ENCODE data around the gene RBM18. TPM values are rescaled to one million over a fixed set of nuclear protein-coding genes. Genes with fewer than 3 reads are reported as not detected.

The RBM18 gene
- total RNA-seq, 1 donor from 2014 or later: 12.9 TPM

GRCh38 chr9:122244349-122244748 lies 20.3 kb downstream of the RBM18 start:
- Histone ChIP-seq H3K4me2 (no peak overlapping the region), H3K79me2 (ENCODE audit: low read depth) (no peaks in the 10 kb centered on the region), H2AFZ (replicated peaks) (no peak overlapping the region), H3K9me3 (ENCODE audit: low read depth) (no peaks in the 10 kb centered on the region), H3K27me3 (no peaks in the 10 kb centered on the region), H3K9ac (no peak overlapping the region), H4K20me1 (ENCODE audit: low read depth) (no peaks in the 10 kb centered on the region), H3K27ac (no peak overlapping the region), H3K4me1 (no peaks in the 10 kb centered on the region), H3F3A (ENCODE audit: low read depth) (no peaks in the 10 kb centered on the region), H3K4me3 (no peak overlapping the region), H3K36me3 (peaks cover 4% of the 10 kb centered on the region)
- DNase-seq (ENCODE audit: low spot score): no peak
- H3K4me3 Mint-ChIP-seq: no peak overlapping the region
- TF ChIP-seq EZH2phosphoT487 (IDR thresholded peaks at IDR 0.05): no peak
- TF ChIP-seq CTCF (IDR thresholded peaks at IDR 0.05): no peak
- TF ChIP-seq EZH2 (IDR thresholded peaks at IDR 0.05): no peak
- H3K27me3 Mint-ChIP-seq (ENCODE audit: insufficient read depth, low read depth): no peaks in the 10 kb centered on the region
- no peaks in the 10 kb centered on the region for H3K4me1 Mint-ChIP-seq
- H3K9me3 Mint-ChIP-seq: no peaks in the 10 kb centered on the region
- H3K36me3 Mint-ChIP-seq: peaks cover 14% of the 10 kb centered on the region
- no peak overlapping the region for H3K27ac Mint-ChIP-seq

- H3K36me3 ChIP-seq: peaks cover 4% of the 10 kb centered on the region
- no peaks in the 10 kb centered on the region for H3F3A ChIP-seq (ENCODE audit: low read depth)
- Mint-ChIP-seq H3K4me3 (no peak overlapping the region), H3K27ac (no peak overlapping the region), H3K27me3 (ENCODE audit: insufficient read depth, low read depth) (no peaks in the 10 kb centered on the region), H3K9me3 (no peaks in the 10 kb centered on the region), H3K36me3 (peaks cover 12% of the 10 kb centered on the region), H3K4me1 (no peaks in the 10 kb centered on the region)
- no peak overlapping the region for H3K9ac ChIP-seq
- DNase-seq (ENCODE audit: low spot score): no peak
- H2AFZ ChIP-seq (replicated peaks): no peak overlapping the region
- no peaks in the 10 kb centered on the region for H3K79me2 ChIP-seq (ENCODE audit: low read depth)
- no peaks in the 10 kb centered on the region for H3K4me1 ChIP-seq
- H4K20me1 ChIP-seq (ENCODE audit: low read depth): no peaks in the 10 kb centered on the region
- H3K4me3 ChIP-seq: no peak overlapping the region
- no peak for TF ChIP-seq CTCF (IDR thresholded peaks at IDR 0.05)
- no peak for TF ChIP-seq EZH2phosphoT487 (IDR thresholded peaks at IDR 0.05)
- TF ChIP-seq EZH2 (IDR thresholded peaks at IDR 0.05): no peak
- H3K27ac ChIP-seq: no peak overlapping the region
- no peak overlapping the region for H3K4me2 ChIP-seq
- H3K27me3 ChIP-seq: peaks cover 20% of the 10 kb centered on the region
- no peaks in the 10 kb centered on the region for H3K9me3 ChIP-seq (ENCODE audit: low read depth)
Observed at GRCh38 chr9:122239722-122240121, 24.9 kb downstream of the RBM18 start.

- peaks cover 4% of the 10 kb centered on the region for H3K36me3 ChIP-seq
- no peak overlapping the region for H3K4me3 Mint-ChIP-seq
- TF ChIP-seq EZH2phosphoT487 (IDR thresholded peaks at IDR 0.05) (no peak), EZH2 (IDR thresholded peaks at IDR 0.05) (no peak), CTCF (IDR thresholded peaks at IDR 0.05) (no peak)
- no peak for DNase-seq (ENCODE audit: low spot score)
- no peak overlapping the region for H3K27ac Mint-ChIP-seq
- no peaks in the 10 kb centered on the region for H3F3A ChIP-seq (ENCODE audit: low read depth)
- no peak overlapping the region for H2AFZ ChIP-seq (replicated peaks)
- peaks cover 50% of the 10 kb centered on the region for H3K27me3 ChIP-seq
- no peaks in the 10 kb centered on the region for H3K9me3 Mint-ChIP-seq
- no peak overlapping the region for H3K27ac ChIP-seq
- peaks cover 3% of the 10 kb centered on the region for H3K27me3 Mint-ChIP-seq (ENCODE audit: insufficient read depth, low read depth)
- no peak overlapping the region for H3K4me2 ChIP-seq
- no peak overlapping the region for H3K9ac ChIP-seq
- H3K4me1 Mint-ChIP-seq: no peaks in the 10 kb centered on the region
- H3K4me3 ChIP-seq: no peak overlapping the region
- H3K36me3 Mint-ChIP-seq: peaks cover 3% of the 10 kb centered on the region
- no peaks in the 10 kb centered on the region for H3K4me1 ChIP-seq
- H3K79me2 ChIP-seq (ENCODE audit: low read depth): no peaks in the 10 kb centered on the region
- no peaks in the 10 kb centered on the region for H3K9me3 ChIP-seq (ENCODE audit: low read depth)
- H4K20me1 ChIP-seq (ENCODE audit: low read depth): no peaks in the 10 kb centered on the region
Observed at GRCh38 chr9:122236681-122237080, 28.0 kb downstream of the RBM18 start.
